Measurements from ENCODE around the gene RAVER2.
"Not testable (repeated sequence)": the region's sequence is repeated elsewhere in the genome, so short reads cannot be mapped to it uniquely, and the experiment has no call there.

The RAVER2 gene

DNA sequence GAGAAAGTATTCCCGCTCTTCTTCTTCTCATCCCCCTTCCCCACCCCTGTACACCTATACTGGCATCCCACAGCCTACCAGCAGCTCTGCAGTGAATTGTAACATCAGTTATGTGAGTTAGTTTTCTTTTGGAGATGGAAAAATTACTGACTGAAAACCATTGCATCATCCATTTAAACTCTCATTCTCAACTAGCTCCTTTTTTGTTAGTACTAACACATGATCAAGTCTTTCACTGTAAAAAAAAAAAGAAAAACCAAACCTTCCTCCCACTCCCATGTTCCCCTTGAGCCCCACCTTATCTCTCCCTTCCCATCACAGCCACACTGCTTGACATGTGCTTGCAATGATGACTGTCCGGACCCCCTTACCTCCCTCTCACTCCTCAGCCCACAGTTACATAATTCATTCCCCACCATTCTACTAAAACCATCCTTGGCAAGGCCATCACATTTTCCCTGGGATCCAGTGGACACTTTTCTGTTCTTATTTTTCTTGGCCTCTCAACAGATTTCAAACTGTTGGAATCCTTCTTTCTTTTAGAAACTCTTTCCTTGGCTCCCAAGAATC, 23.2 kb upstream of the RAVER2 start:
- Histone ChIP-seq H3K9me3 (ENCODE audit: severe bottlenecking) (no peaks in the 10 kb centered on the region), H3K36me3 (no peaks in the 10 kb centered on the region), H3K4me3 (ENCODE audit: low read depth, low read length) (no peak overlapping the region), H3K27ac (no peak overlapping the region), H3K27me3 (ENCODE audit: insufficient read depth, low read depth, severe bottlenecking) (no peaks in the 10 kb centered on the region)
- DNase-seq: no peak
- TF ChIP-seq, protein P1, sequence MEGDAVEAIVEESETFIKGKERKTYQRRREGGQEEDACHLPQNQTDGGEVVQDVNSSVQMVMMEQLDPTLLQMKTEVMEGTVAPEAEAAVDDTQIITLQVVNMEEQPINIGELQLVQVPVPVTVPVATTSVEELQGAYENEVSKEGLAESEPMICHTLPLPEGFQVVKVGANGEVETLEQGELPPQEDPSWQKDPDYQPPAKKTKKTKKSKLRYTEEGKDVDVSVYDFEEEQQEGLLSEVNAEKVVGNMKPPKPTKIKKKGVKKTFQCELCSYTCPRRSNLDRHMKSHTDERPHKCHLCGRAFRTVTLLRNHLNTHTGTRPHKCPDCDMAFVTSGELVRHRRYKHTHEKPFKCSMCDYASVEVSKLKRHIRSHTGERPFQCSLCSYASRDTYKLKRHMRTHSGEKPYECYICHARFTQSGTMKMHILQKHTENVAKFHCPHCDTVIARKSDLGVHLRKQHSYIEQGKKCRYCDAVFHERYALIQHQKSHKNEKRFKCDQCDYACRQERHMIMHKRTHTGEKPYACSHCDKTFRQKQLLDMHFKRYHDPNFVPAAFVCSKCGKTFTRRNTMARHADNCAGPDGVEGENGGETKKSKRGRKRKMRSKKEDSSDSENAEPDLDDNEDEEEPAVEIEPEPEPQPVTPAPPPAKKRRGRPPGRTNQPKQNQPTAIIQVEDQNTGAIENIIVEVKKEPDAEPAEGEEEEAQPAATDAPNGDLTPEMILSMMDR (IDR thresholded peaks at IDR 0.05; ENCODE audit: low read depth, low read length): no peak

DNA sequence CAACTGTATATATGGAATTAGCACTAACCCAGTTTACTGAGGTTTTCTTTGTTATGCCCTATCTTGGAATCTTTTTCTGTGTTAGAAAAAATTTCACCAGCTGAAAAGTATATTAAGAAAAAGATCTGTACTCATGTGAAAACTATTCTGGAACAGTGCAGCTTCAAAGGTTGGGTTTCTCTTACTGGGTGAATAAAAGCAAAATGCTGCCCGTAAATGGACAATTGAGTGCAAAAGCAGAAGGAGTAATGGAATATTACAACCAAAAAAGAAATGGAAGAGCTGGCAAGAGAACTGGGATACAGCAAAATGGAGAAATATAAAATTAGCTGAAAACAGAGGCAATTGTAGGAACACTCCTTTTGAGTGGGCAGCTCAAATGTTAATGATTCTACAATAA, 17.0 kb upstream of the RAVER2 start:
- Histone ChIP-seq H3K27ac (no peak overlapping the region), H3K9me3 (ENCODE audit: severe bottlenecking) (no peaks in the 10 kb centered on the region), H3K4me3 (ENCODE audit: low read depth, low read length) (no peak overlapping the region), H3K27me3 (ENCODE audit: insufficient read depth, low read depth, severe bottlenecking) (no peaks in the 10 kb centered on the region), H3K36me3 (no peaks in the 10 kb centered on the region)
- no peak for DNase-seq
- TF ChIP-seq, protein P1 (IDR thresholded peaks at IDR 0.05; ENCODE audit: low read depth, low read length): no peak

DNA sequence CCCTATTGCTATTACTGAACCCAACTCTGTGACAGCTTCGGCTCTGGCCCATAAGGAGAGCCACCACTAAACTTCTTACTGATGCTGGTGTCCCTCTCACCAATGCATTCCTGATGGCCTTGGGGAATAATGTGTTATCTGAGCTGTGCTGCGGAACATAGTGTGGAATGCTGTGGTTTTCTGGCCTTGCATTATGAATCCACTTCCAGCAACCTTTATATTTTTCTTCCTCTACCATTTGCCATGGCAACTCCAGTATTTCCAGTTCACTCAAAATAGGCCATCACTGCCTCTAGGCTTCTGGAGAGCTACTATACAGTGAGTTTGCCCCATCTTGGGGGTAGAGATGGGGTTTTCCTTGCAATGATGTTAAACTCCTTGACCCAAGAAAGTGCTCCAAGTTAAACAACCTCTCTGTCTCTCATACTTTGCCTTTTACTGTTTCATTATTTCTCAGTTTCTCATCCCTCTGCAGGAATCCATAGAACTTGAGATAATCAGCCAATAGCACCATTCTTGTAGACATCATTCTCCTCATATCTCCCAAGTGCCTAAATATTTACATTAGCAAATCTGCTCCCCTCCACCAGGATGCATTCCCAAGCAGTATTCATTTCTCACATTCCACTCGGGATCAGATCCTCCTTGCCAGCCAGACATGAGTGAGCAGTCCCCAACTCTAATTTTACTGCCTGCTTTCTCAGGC, 11.1 kb upstream of the RAVER2 start:
- Histone ChIP-seq H3K4me3 (ENCODE audit: low read depth, low read length) (no peak overlapping the region), H3K27ac (no peak overlapping the region)

DNA sequence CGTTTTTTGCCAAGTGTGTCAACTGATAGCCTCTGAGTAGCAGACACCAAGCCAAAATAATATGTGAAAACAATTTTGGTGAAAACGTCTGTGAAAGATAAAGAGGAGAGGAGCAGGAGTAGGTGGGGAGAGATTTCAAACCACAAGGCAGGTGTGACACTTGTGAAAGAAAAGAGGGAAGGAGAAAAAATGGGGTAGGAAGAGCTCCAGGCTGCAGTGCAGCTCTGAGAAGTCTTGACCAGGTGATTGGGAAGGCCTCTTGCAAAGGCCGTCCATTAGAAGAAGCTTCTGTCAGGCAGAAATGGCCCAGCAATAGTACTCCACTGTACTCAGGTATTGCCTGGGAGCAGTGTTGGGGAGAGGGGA, 10.6 kb upstream of the RAVER2 start:
- Histone ChIP-seq H3K27ac (no peak overlapping the region), H3K27me3 (ENCODE audit: insufficient read depth, low read depth, severe bottlenecking) (no peaks in the 10 kb centered on the region), H3K36me3 (no peaks in the 10 kb centered on the region), H3K9me3 (ENCODE audit: severe bottlenecking) (no peaks in the 10 kb centered on the region), H3K4me3 (ENCODE audit: low read depth, low read length) (no peak overlapping the region)
- TF ChIP-seq, protein P1 (IDR thresholded peaks at IDR 0.05; ENCODE audit: low read depth, low read length): no peak
- DNase-seq: no peak

More for the DNA sequence above, 11.1 kb upstream of the RAVER2 start:
- H3K9me3 ChIP-seq (ENCODE audit: severe bottlenecking): no peaks in the 10 kb centered on the region
- no peaks in the 10 kb centered on the region for H3K36me3 ChIP-seq
- TF ChIP-seq, protein P1 (IDR thresholded peaks at IDR 0.05; ENCODE audit: low read depth, low read length): no peak
- H3K27me3 ChIP-seq (ENCODE audit: insufficient read depth, low read depth, severe bottlenecking): no peaks in the 10 kb centered on the region
- no peak for DNase-seq

DNA sequence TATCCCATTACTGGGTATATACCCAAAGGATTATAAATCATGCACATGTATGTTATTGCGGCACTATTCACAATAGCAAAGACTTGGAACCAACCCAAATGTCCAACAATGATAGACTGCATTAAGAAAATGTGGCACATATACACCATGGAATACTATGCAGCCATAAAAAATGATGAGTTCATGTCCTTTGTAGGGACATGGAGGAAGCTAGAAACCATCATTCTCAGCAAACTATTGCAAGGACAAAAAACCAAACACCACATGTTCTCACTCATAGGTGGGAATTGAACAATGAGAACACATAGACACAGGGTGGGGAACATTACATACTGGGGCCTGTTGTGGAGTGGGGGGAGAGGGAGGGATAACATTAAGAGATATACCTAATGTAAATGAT, 4.2 kb upstream of the RAVER2 start:
- H3K4me3 ChIP-seq (ENCODE audit: low read depth, low read length); DNase-seq; H3K27me3 ChIP-seq (ENCODE audit: insufficient read depth, low read depth, severe bottlenecking); H3K9me3 ChIP-seq (ENCODE audit: severe bottlenecking); H3K27ac ChIP-seq; H3K36me3 ChIP-seq: not testable (repeated sequence)

DNA sequence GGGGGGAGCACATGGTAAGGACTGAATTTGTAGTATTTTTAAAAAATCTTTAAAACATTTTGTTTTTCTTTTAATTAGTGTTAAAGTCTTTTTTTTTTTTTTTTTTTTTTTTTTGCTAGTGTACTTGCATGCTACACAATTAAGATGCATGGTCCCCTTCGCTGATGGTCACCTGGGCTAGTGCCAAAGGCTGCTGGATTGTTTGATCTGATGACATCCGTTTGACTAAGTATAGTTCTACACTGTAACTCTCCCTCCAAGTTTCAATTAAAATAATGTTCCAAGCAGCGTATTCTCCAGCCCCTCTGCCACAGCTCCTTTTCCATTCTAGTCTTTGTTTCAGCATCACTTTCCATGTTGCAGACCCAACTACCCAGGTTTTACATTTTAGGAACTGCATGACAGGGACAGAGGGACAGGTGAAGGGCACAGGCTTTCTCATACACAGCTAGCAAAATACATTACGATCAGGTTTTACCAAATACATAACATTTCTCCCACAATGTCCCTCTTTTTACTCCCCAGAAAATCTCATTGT, 852 bp upstream of the RAVER2 start:
- H3K27me3 ChIP-seq (ENCODE audit: insufficient read depth, low read depth, severe bottlenecking): no peaks in the 10 kb centered on the region
- H3K4me3 ChIP-seq (ENCODE audit: low read depth, low read length): peak overlapping the region; percentile 72
- DNase-seq: no peak
- H3K9me3 ChIP-seq (ENCODE audit: severe bottlenecking): no peaks in the 10 kb centered on the region
- peak overlapping the region; percentile 85 for H3K27ac ChIP-seq
- TF ChIP-seq, protein P1 (IDR thresholded peaks at IDR 0.05; ENCODE audit: low read depth, low read length): no peak
- H3K36me3 ChIP-seq: no peaks in the 10 kb centered on the region

All from WERI-Rb-1 (cell line).